HepG2 (cell line): ENCODE measurements around the gene SLC23A3. TPM values are rescaled to one million over a fixed set of nuclear protein-coding genes. Genes with fewer than 3 reads are reported as not detected.

Source experiments
- CEBPG ChIP-seq: IDR thresholded peaks from 2 replicates; pipeline ENCODE4 v1.6.1; 2016
- NAIF1 ChIP-seq: sonication (generic); formaldehyde crosslinking; IDR thresholded peaks from 2 replicates; pipeline ENCODE4 v1.5.0; 2020; ENCODE audit warnings: mild to moderate bottlenecking, missing genetic modification reagents, borderline replicate concordance
- PAX8 ChIP-seq: sonication (generic); formaldehyde crosslinking; IDR thresholded peaks from 2 replicates; pipeline ENCODE4 v1.8.0; 2022; ENCODE audit warnings: mild to moderate bottlenecking, missing genetic modification reagents, borderline replicate concordance
- POLR2G ChIP-seq: fragments of 200-400 bp; formaldehyde crosslinking; IDR thresholded peaks from 2 replicates; pipeline ENCODE4 v1.6.1; 2018; ENCODE audit warnings: mild to moderate bottlenecking, low read depth, low read length, moderate library complexity
- TGIF2 ChIP-seq: IDR thresholded peaks from 2 replicates; pipeline ENCODE4 v1.6.1; 2016; ENCODE audit warnings: control low read depth, missing compliant biosample characterization
- ZBTB1 ChIP-seq: sonication (generic); formaldehyde crosslinking; IDR thresholded peaks from 2 replicates; pipeline ENCODE4 v1.4.0; 2020; ENCODE audit warnings: missing genetic modification reagents, borderline replicate concordance
- ZBTB40 ChIP-seq, 2 experiments: fragments of 450-650 bp in 1 of 2; sonication (generic) in 1 of 2; formaldehyde crosslinking in 1 of 2; IDR thresholded peaks; 2 replicates each; pipeline versions ENCODE4 v1.6.1 to v1.8.0; 2016 to 2022; ENCODE audit warnings: antibody characterized with exemption in 1 of 2, mild to moderate bottlenecking in 1 of 2, missing genetic modification reagents in 1 of 2
- ZFP82 ChIP-seq: sonication (generic); formaldehyde crosslinking; IDR thresholded peaks from 2 replicates; pipeline ENCODE4 v1.5.1; 2020; ENCODE audit warnings: mild to moderate bottlenecking, missing genetic modification reagents, borderline replicate concordance
- polyA plus RNA-seq, 8 experiments: library from polyadenylated mRNA; depleted of rRNA in 3 of 8; stranded (reverse) in 7 of 8; unstranded in 1 of 8; fragments of >200 nt; fragmentation: Illumina TruSeq in 4 of 8; extraction: Trizol in 4 of 8; gene quantifications; 2 replicates each; pipeline versions ENCODE4 v1.2.1 to v1.2.3, GENCODE V29; 2011 to 2016; ENCODE audit warnings: low read depth in 4 of 8, missing spikeins in 1 of 8, mixed read lengths in 1 of 8; ENCODE audit not compliant: insufficient read depth in 1 of 8
- total RNA-seq, 5 experiments: library from RNA; depleted of rRNA; stranded (reverse); fragments of >200 nt; fragmentation: Illumina TruSeq; extraction: Trizol; gene quantifications; 2 replicates each; pipeline ENCODE4 v1.2.3, GENCODE V29; 2016; ENCODE audit warnings: low read depth in 1 of 5

The SLC23A3 gene
- total and polyA plus RNA-seq, 2 of the 13 experiments (the other 11 are each of a cell fraction or from before 2014, with no cell fraction given), result 0.38 to 0.78 TPM

- TF ChIP-seq ZBTB1 (CRISPR knock-in tag) (no peak), ZFP82 (CRISPR knock-in tag) (no peak), NAIF1 (CRISPR knock-in tag) (peak; percentile 12; the same call in 1 of the 2 replicates), POLR2G (no peak), ZBTB40 (IDR thresholded peaks at IDR 0.05) (no peak), ZBTB40 (CRISPR knock-in tag; IDR thresholded peaks at IDR 0.05) (no peak), CEBPG (CRISPR knock-in tag) (no peak), PAX8 (CRISPR knock-in tag) (no peak), TGIF2 (CRISPR knock-in tag) (no peak)
Measured at GRCh38 chr2:219112062-219112406, 57.8 kb downstream of the SLC23A3 start (continued).

Other genes with a start within 250 kb of the SLC23A3 start
- gene CDK5R2, start 210.4 kb downstream of the SLC23A3 start, total RNA-seq (2016; rRNA removed; fragmentation: Illumina TruSeq; extraction: Trizol), result not detected in 2 replicates
- gene CDK5R2, start 210.4 kb downstream of the SLC23A3 start, polyA plus RNA-seq (2011; rRNA removed), result not detected in 2 replicates
- gene FEV, start 184.8 kb downstream of the SLC23A3 start, total RNA-seq (2016; rRNA removed; fragmentation: Illumina TruSeq; extraction: Trizol), result not detected in 2 replicates
- gene FEV, start 184.8 kb downstream of the SLC23A3 start, polyA plus RNA-seq (2011; rRNA removed), result not detected in 2 replicates
- not detected in 2 replicates for gene CRYBA2, start 176.6 kb downstream of the SLC23A3 start, total RNA-seq (2016; rRNA removed; fragmentation: Illumina TruSeq; extraction: Trizol)
- gene CRYBA2, start 176.6 kb downstream of the SLC23A3 start, polyA plus RNA-seq (2011; rRNA removed), result not detected in 2 replicates
- not detected in 2 replicates for gene CFAP65, start 128.5 kb downstream of the SLC23A3 start, total RNA-seq (2016; rRNA removed; fragmentation: Illumina TruSeq; extraction: Trizol)
- 0.03 and 0.05 TPM in 2 replicates for gene CFAP65, start 128.5 kb downstream of the SLC23A3 start, polyA plus RNA-seq (2011; rRNA removed)
- 0.15 and 0.42 TPM in 2 replicates for gene IHH, start 109.1 kb downstream of the SLC23A3 start, total RNA-seq (2016; rRNA removed; fragmentation: Illumina TruSeq; extraction: Trizol)
- gene IHH, start 109.1 kb downstream of the SLC23A3 start, polyA plus RNA-seq (2011; rRNA removed), result 0.10 TPM in 1 of 2 replicates, not detected in the other
- gene NHEJ1, start 9.2 kb downstream of the SLC23A3 start, total RNA-seq (2016; rRNA removed; fragmentation: Illumina TruSeq; extraction: Trizol), result 30.7 and 42.1 TPM in 2 replicates
- gene NHEJ1, start 9.2 kb downstream of the SLC23A3 start, polyA plus RNA-seq (2011; rRNA removed), result 23.8 and 30.0 TPM in 2 replicates
- 24.8 and 35.5 TPM in 2 replicates for gene CNPPD1, start 6.9 kb upstream of the SLC23A3 start, total RNA-seq (2016; rRNA removed; fragmentation: Illumina TruSeq; extraction: Trizol)
- gene CNPPD1, start 6.9 kb upstream of the SLC23A3 start, polyA plus RNA-seq (2011; rRNA removed), result 49.4 and 60.7 TPM in 2 replicates
- 59.7 and 86.0 TPM in 2 replicates for gene RETREG2, start 8.2 kb upstream of the SLC23A3 start, total RNA-seq (2016; rRNA removed; fragmentation: Illumina TruSeq; extraction: Trizol)
- gene RETREG2, start 8.2 kb upstream of the SLC23A3 start, polyA plus RNA-seq (2011; rRNA removed), result 134 and 137 TPM in 2 replicates
- gene ZFAND2B, start 36.8 kb upstream of the SLC23A3 start, total RNA-seq (2016; rRNA removed; fragmentation: Illumina TruSeq; extraction: Trizol), result 39.4 and 53.3 TPM in 2 replicates
- gene ZFAND2B, start 36.8 kb upstream of the SLC23A3 start, polyA plus RNA-seq (2011; rRNA removed), result 115 and 139 TPM in 2 replicates
- 51.3 and 137 TPM in 2 replicates for gene ABCB6, start 48.9 kb upstream of the SLC23A3 start, total RNA-seq (2016; rRNA removed; fragmentation: Illumina TruSeq; extraction: Trizol)
- gene ABCB6, start 48.9 kb upstream of the SLC23A3 start, polyA plus RNA-seq (2011; rRNA removed), result 91.1 and 106 TPM in 2 replicates
- gene ATG9A, start 59.6 kb upstream of the SLC23A3 start, total RNA-seq (2016; rRNA removed; fragmentation: Illumina TruSeq; extraction: Trizol), result 22.2 and 35.0 TPM in 2 replicates
- 131 and 172 TPM in 2 replicates for gene ATG9A, start 59.6 kb upstream of the SLC23A3 start, polyA plus RNA-seq (2011; rRNA removed)
- gene ANKZF1, start 59.8 kb upstream of the SLC23A3 start, total RNA-seq (2016; rRNA removed; fragmentation: Illumina TruSeq; extraction: Trizol), result 14.6 and 25.3 TPM in 2 replicates
- gene ANKZF1, start 59.8 kb upstream of the SLC23A3 start, polyA plus RNA-seq (2011; rRNA removed), result 128 and 131 TPM in 2 replicates
- 2.7 and 6.8 TPM in 2 replicates for gene GLB1L, start 75.4 kb upstream of the SLC23A3 start, total RNA-seq (2016; rRNA removed; fragmentation: Illumina TruSeq; extraction: Trizol)
- 6.2 and 7.3 TPM in 2 replicates for gene GLB1L, start 75.4 kb upstream of the SLC23A3 start, polyA plus RNA-seq (2011; rRNA removed)
- 27.0 and 28.0 TPM in 2 replicates for gene STK16, start 75.5 kb upstream of the SLC23A3 start, total RNA-seq (2016; rRNA removed; fragmentation: Illumina TruSeq; extraction: Trizol)
- gene STK16, start 75.5 kb upstream of the SLC23A3 start, polyA plus RNA-seq (2011; rRNA removed), result 50.9 and 60.5 TPM in 2 replicates
- gene TUBA4B, start 83.2 kb upstream of the SLC23A3 start, total RNA-seq (2016; rRNA removed; fragmentation: Illumina TruSeq; extraction: Trizol), result 0.18 and 0.29 TPM in 2 replicates
- 0.18 and 0.22 TPM in 2 replicates for gene TUBA4B, start 83.2 kb upstream of the SLC23A3 start, polyA plus RNA-seq (2011; rRNA removed)
- 0.97 and 1.3 TPM in 2 replicates for gene TUBA4A, start 83.9 kb upstream of the SLC23A3 start, total RNA-seq (2016; rRNA removed; fragmentation: Illumina TruSeq; extraction: Trizol)
- gene TUBA4A, start 83.9 kb upstream of the SLC23A3 start, polyA plus RNA-seq (2011; rRNA removed), result 12.7 and 19.5 TPM in 2 replicates
- gene DNAJB2, start 109.3 kb upstream of the SLC23A3 start, total RNA-seq (2016; rRNA removed; fragmentation: Illumina TruSeq; extraction: Trizol), result 18.6 and 21.3 TPM in 2 replicates
- 31.1 and 55.2 TPM in 2 replicates for gene DNAJB2, start 109.3 kb upstream of the SLC23A3 start, polyA plus RNA-seq (2011; rRNA removed)
- not detected in 2 replicates for gene PTPRN, start 139.4 kb upstream of the SLC23A3 start, total RNA-seq (2016; rRNA removed; fragmentation: Illumina TruSeq; extraction: Trizol)
- 0.24 and 0.26 TPM in 2 replicates for gene PTPRN, start 139.4 kb upstream of the SLC23A3 start, polyA plus RNA-seq (2011; rRNA removed)
- not detected in 2 replicates for gene RESP18, start 162.7 kb upstream of the SLC23A3 start, total RNA-seq (2016; rRNA removed; fragmentation: Illumina TruSeq; extraction: Trizol)
- gene RESP18, start 162.7 kb upstream of the SLC23A3 start, polyA plus RNA-seq (2011; rRNA removed), result not detected in 2 replicates
- gene DNPEP, start 217.9 kb upstream of the SLC23A3 start, total RNA-seq (2016; rRNA removed; fragmentation: Illumina TruSeq; extraction: Trizol), result 103 and 104 TPM in 2 replicates
- 109 and 130 TPM in 2 replicates for gene DNPEP, start 217.9 kb upstream of the SLC23A3 start, polyA plus RNA-seq (2011; rRNA removed)
- not detected in 2 replicates for gene DES, start 248.3 kb upstream of the SLC23A3 start, total RNA-seq (2016; rRNA removed; fragmentation: Illumina TruSeq; extraction: Trizol)
- gene DES, start 248.3 kb upstream of the SLC23A3 start, polyA plus RNA-seq (2011; rRNA removed), result 0.21 TPM in 1 of 2 replicates, not detected in the other